Liver (tissue), 9 donors: ENCODE results near the gene SLC12A9. TPM values are rescaled to one million over a fixed set of nuclear protein-coding genes. Genes with fewer than 3 reads are reported as not detected.

Experiments
- DNase-seq: peaks from one replicate; pipeline ENCODE4 v3.0.0-alpha.2; 2017; ENCODE audit warnings: low spot score
- H3K27ac ChIP-seq, 2 donors: one replicate each; pipeline ENCODE4 v1.7.0; 2013; ENCODE audit warnings: inconsistent platforms in 2 of 2, low read length in 2 of 2, control low read depth in 1 of 2, low read depth in 1 of 2, mild to moderate bottlenecking in 1 of 2
- H3K27me3 ChIP-seq, 4 donors: one replicate each; pipeline versions ENCODE4 v1.6.1 to v1.7.0; 2013; ENCODE audit warnings: low read length in 3 of 4, inconsistent platforms in 1 of 4, mild to moderate bottlenecking in 1 of 4, moderate library complexity in 1 of 4; ENCODE audit not compliant: control insufficient read depth in 4 of 4, insufficient read depth in 4 of 4
- H3K36me3 ChIP-seq, 4 donors: one replicate each; pipeline versions ENCODE4 v1.6.1 to v1.7.0; 2013; ENCODE audit warnings: low read length in 3 of 4, mild to moderate bottlenecking in 3 of 4, low read depth in 1 of 4, moderate library complexity in 1 of 4; ENCODE audit not compliant: control insufficient read depth in 4 of 4, insufficient read depth in 3 of 4
- H3K4me1 ChIP-seq, 4 donors: one replicate each; pipeline versions ENCODE4 v1.6.1 to v1.7.0; 2013; ENCODE audit warnings: low read length in 3 of 4, mild to moderate bottlenecking in 3 of 4, moderate library complexity in 1 of 4; ENCODE audit not compliant: control insufficient read depth in 4 of 4, insufficient read depth in 4 of 4
- H3K4me3 ChIP-seq, 3 donors: one replicate each; pipeline versions ENCODE4 v1.6.1 to v1.7.0; 2013; ENCODE audit warnings: low read length in 3 of 3, control low read depth in 1 of 3, low read depth in 1 of 3, mild to moderate bottlenecking in 1 of 3
- H3K9ac ChIP-seq, 2 donors: one replicate each; pipeline ENCODE4 v1.7.0; 2013; ENCODE audit warnings: low read length in 2 of 2, mild to moderate bottlenecking in 2 of 2, moderate library complexity in 2 of 2, control low read depth in 1 of 2, low read depth in 1 of 2
- H3K9me3 ChIP-seq, 4 donors: one replicate each; pipeline versions ENCODE4 v1.6.1 to v1.7.0; 2013; ENCODE audit warnings: low read length in 3 of 4; ENCODE audit not compliant: control insufficient read depth in 4 of 4
- ATF3 ChIP-seq: IDR thresholded peaks from 2 replicates; pipeline ENCODE4 v1.6.1; 2016; ENCODE audit warnings: antibody characterized with exemption
- CTCF ChIP-seq: fragments of 150-350 bp; IDR thresholded peaks from 2 replicates; pipeline ENCODE4 v1.5.1; 2017; ENCODE audit warnings: improper control_type of control experiment, low read depth, low read length; ENCODE audit not compliant: missing input control
- EGR1 ChIP-seq, 2 donors: IDR thresholded peaks; 2 replicates each; pipeline ENCODE4 v1.6.1; 2016 to 2018; ENCODE audit warnings: antibody characterized with exemption in 2 of 2, low read depth in 2 of 2
- FOXA1 ChIP-seq: IDR thresholded peaks from 2 replicates; pipeline ENCODE4 v1.6.1; 2016; ENCODE audit warnings: antibody characterized with exemption
- FOXA2 ChIP-seq: IDR thresholded peaks from 2 replicates; pipeline ENCODE4 v1.6.1; 2016; ENCODE audit warnings: antibody characterized with exemption
- GABPA ChIP-seq, 2 donors: IDR thresholded peaks in 1 of 2; conservative IDR thresholded peaks in 1 of 2; 2 replicates each; pipeline ENCODE4 v1.6.1; 2016; ENCODE audit warnings: antibody characterized with exemption in 2 of 2, mild to moderate bottlenecking in 1 of 2, moderate library complexity in 1 of 2
- HNF4A ChIP-seq, 2 donors: conservative IDR thresholded peaks; 2 replicates each; pipeline ENCODE4 v1.6.1; 2016; ENCODE audit warnings: antibody characterized with exemption in 2 of 2, mild to moderate bottlenecking in 2 of 2
- HNF4G ChIP-seq: IDR thresholded peaks from 2 replicates; pipeline ENCODE4 v1.6.1; 2016; ENCODE audit warnings: antibody characterized with exemption
- JUND ChIP-seq, 2 donors: IDR thresholded peaks; 2 replicates each; pipeline ENCODE4 v1.6.1; 2016; ENCODE audit warnings: antibody characterized with exemption in 2 of 2
- MAX ChIP-seq: IDR thresholded peaks from 2 replicates; pipeline ENCODE4 v1.6.1; 2016; ENCODE audit warnings: antibody characterized with exemption
- NR2F2 ChIP-seq: IDR thresholded peaks from 2 replicates; pipeline ENCODE4 v1.6.1; 2016; ENCODE audit warnings: antibody characterized with exemption
- RAD21 ChIP-seq, 2 donors: IDR thresholded peaks; 2 replicates each; pipeline ENCODE4 v1.6.1; 2016; ENCODE audit warnings: antibody characterized with exemption in 2 of 2, mild to moderate bottlenecking in 2 of 2
- REST ChIP-seq: IDR thresholded peaks from 2 replicates; pipeline ENCODE4 v1.6.1; 2016; ENCODE audit warnings: antibody characterized with exemption, mild to moderate bottlenecking
- RXRA ChIP-seq, 2 donors: IDR thresholded peaks; 2 replicates each; pipeline ENCODE4 v1.6.1; 2017 to 2018; ENCODE audit warnings: antibody characterized with exemption in 2 of 2, mild to moderate bottlenecking in 1 of 2
- SP1 ChIP-seq: IDR thresholded peaks from 2 replicates; pipeline ENCODE4 v1.6.1; 2018; ENCODE audit warnings: antibody characterized with exemption, mild to moderate bottlenecking
- TAF1 ChIP-seq: conservative IDR thresholded peaks from 2 replicates; pipeline ENCODE4 v1.6.1; 2016; ENCODE audit warnings: antibody characterized with exemption, mild to moderate bottlenecking
- YY1 ChIP-seq: IDR thresholded peaks from 2 replicates; pipeline ENCODE4 v1.6.1; 2016; ENCODE audit warnings: antibody characterized with exemption, mild to moderate bottlenecking
- ZBTB33 ChIP-seq: IDR thresholded peaks from 2 replicates; pipeline ENCODE4 v1.6.1; 2016; ENCODE audit warnings: antibody characterized with exemption
- WGBS: extraction: QIAGEN DNeasy Blood & Tissue Kit; methylation state at CpG from one replicate; pipeline ENCODE4 v1.1.7; 2013; 5-methylcytosine and 5-hydroxymethylcytosine counted together
- polyA plus RNA-seq, 2 donors: library from polyadenylated mRNA; stranded (reverse) in 1 of 2; unstranded in 1 of 2; fragments of 200-250 nt in 1 of 2; fragments of >200 nt in 1 of 2; fragmentation: Nextera tagmentation in 1 of 2; extraction: Ambion mirVana in 1 of 2; gene quantifications; one replicate each; pipeline versions ENCODE4 v1.2.1 to v1.2.3, GENCODE V29; 2013 to 2015
- total RNA-seq, 2 donors: library from RNA; depleted of rRNA; stranded (reverse); fragments of >200 nt; gene quantifications; one replicate each; pipeline ENCODE4 v1.2.3, GENCODE V29; 2014
- donor health status: healthy.
- donor health status: healthy.
- donor health status: healthy.
- donor health status: healthy.
- donor health status: healthy.

Gene SLC12A9
- total RNA-seq (10 to 100 TPM; 10.5 to 17.2 TPM), polyA plus RNA-seq (1 to 10 TPM; 1.8 to 8.4 TPM)

GRCh38 chr7:100852048-100852872, at the start of gene SLC12A9:
Gene SLC12A9 (plus strand): TSS chr7:100852713. CDS start chr7:100854198, 1,485 bp downstream.
- under 1% methylated on average over 71 of the region's 71 CpGs for WGBS
- Histone ChIP-seq H3K4me3 (peak within 1 kb of the TSS; percentile 4 to 67 (median 63)), H3K27ac (peak within 1 kb of the TSS; percentile 42 to 48), H3K36me3 (peaks cover 0 to 2% (median 0%) of the 10 kb centered on the region in 4 donors), H3K9ac (peak within 1 kb of the TSS in 1 of 2 donors; percentile 28), H3K9me3 (no peaks in the 10 kb centered on the region), H3K27me3 (no peaks in the 10 kb centered on the region), H3K4me1 (peaks cover 7 to 17% (median 11%) of the 10 kb centered on the region in 4 donors)
- peak; percentile 87 for DNase-seq
- TF ChIP-seq EGR1 (IDR thresholded peaks at IDR 0.05; ENCODE audit: low read depth in 2 of 2) (no peak), TAF1 (no peak), YY1 (peak; percentile 43), GABPA (IDR thresholded peaks at IDR 0.05 in 1 of 2, conservative IDR thresholded peaks at IDR 0.05 in 1 of 2) (no peak), ZBTB33 (no peak), SP1 (peak; percentile 35), FOXA1 (no peak), MAX (peak; percentile 95), REST (peak; percentile 25), HNF4A (conservative IDR thresholded peaks at IDR 0.05) (no peak), ATF3 (no peak), RAD21 (IDR thresholded peaks at IDR 0.05) (peak; percentile 95 to 97), CTCF (peak; percentile 92), JUND (IDR thresholded peaks at IDR 0.05) (no peak), HNF4G (no peak), NR2F2 (no peak), RXRA (IDR thresholded peaks at IDR 0.05) (peak; percentile 6 to 22), FOXA2 (no peak)
